GM21528 (cell line): ENCODE results near the gene E4F1.
"Not testable (repeated sequence)": the region's sequence is repeated elsewhere in the genome, so short reads cannot be mapped to it uniquely, and the experiment has no call there.

ENCODE experiments used
- ATAC-seq: cut with Tn5 transposase; IDR thresholded peaks from one replicate; pipeline ENCODE4 v1.9.1; 2021; ENCODE audit warnings: mild to moderate bottlenecking, moderate library complexity; ENCODE audit not compliant: unreplicated experiment, low FRiP score

E4F1 gene

GRCh38 chr16:2189252-2189893, 34.0 kb upstream of the E4F1 start:
- ATAC-seq = no peak

GRCh38 chr16:2190002-2190658, 33.3 kb upstream of the E4F1 start:
- ATAC-seq = no peak

GRCh38 chr16:2190659-2191445, 32.5 kb upstream of the E4F1 start:
- ATAC-seq = no peak

- ATAC-seq = no peak
Measured at GRCh38 chr16:2191446-2191706, 32.0 kb upstream of the E4F1 start.

- no peak for ATAC-seq
Measured at GRCh38 chr16:2194166-2194834, 29.1 kb upstream of the E4F1 start.

GRCh38 chr16:2194852-2195321, 28.5 kb upstream of the E4F1 start:
- ATAC-seq = no peak

GRCh38 chr16:2195322-2196161, 27.8 kb upstream of the E4F1 start:
- ATAC-seq = no peak

GRCh38 chr16:2196162-2196980, 27.0 kb upstream of the E4F1 start, which contains the start of gene CASKIN1:
Gene CASKIN1 (minus strand): TSS chr16:2196605. CDS start chr16:2196432, 173 bp downstream.
- no peak for ATAC-seq

GRCh38 chr16:2196981-2197511, 26.3 kb upstream of the E4F1 start:
- ATAC-seq = no peak

- ATAC-seq = no peak
Measured at GRCh38 chr16:2197765-2198164, 25.6 kb upstream of the E4F1 start.

- no peak for ATAC-seq
Measured at GRCh38 chr16:2198283-2198682, 25.1 kb upstream of the E4F1 start.

GRCh38 chr16:2199095-2199494, 24.3 kb upstream of the E4F1 start:
- no peak for ATAC-seq

- no peak for ATAC-seq
Measured at GRCh38 chr16:2199621-2200139, 23.7 kb upstream of the E4F1 start.

- no peak for ATAC-seq
Measured at GRCh38 chr16:2200313-2200712, 23.1 kb upstream of the E4F1 start.

- not testable (repeated sequence) for ATAC-seq
Measured at GRCh38 chr16:2203119-2203688, 20.2 kb upstream of the E4F1 start.

- ATAC-seq = no peak
Measured at GRCh38 chr16:2204416-2205103, 18.8 kb upstream of the E4F1 start.

- ATAC-seq = peak; percentile 74
Measured at GRCh38 chr16:2205104-2205966, 18.1 kb upstream of the E4F1 start, which contains the start of gene MLST8. Gene MLST8 (plus strand): TSS chr16:2205454. CDS start chr16:2206086, 632 bp downstream.
